Gastrocnemius medialis (tissue), 4 donors: ENCODE results near the gene C20orf141.

Source experiments
- CTCF ChIP-seq, 5 experiments: fragments of 450-650 bp in 3 of 5; fragments of 200-600 bp in 2 of 5; sonication (generic) in 2 of 5; IDR thresholded peaks in 4 of 5; conservative IDR thresholded peaks in 1 of 5; 1 replicate in 4 of 5; 2 replicates in 1 of 5; pipeline ENCODE4 v1.5.1; 2016 to 2019; ENCODE audit warnings: antibody characterized with exemption in 5 of 5, mild to moderate bottlenecking in 3 of 5, moderate library complexity in 3 of 5
- POLR2A ChIP-seq, 2 donors: fragments of 450-650 bp; IDR thresholded peaks; one replicate each; pipeline ENCODE4 v1.6.1; 2017; ENCODE audit warnings: antibody characterized with exemption in 2 of 2, mild to moderate bottlenecking in 2 of 2, moderate library complexity in 2 of 2

- no peak for TF ChIP-seq POLR2A (IDR thresholded peaks at IDR 0.05)
- TF ChIP-seq CTCF (IDR thresholded peaks at IDR 0.05 in 4 of 5, conservative IDR thresholded peaks at IDR 0.05 in 1 of 5), result no peak
These were observed 5.1 kb upstream of the C20orf141 start for GRCh38 chr20:2809690-2810089.
